Activated CD8-positive, alpha-beta memory T cell treated with anti-CD3 and anti-CD28 coated beads, Interleukin-2, amount 50 U/mL, for 1 hour (primary cell): ENCODE results near the gene TRA2A.

Experiments
- DNase-seq: peaks from one replicate; pipeline ENCODE4 v3.0.0-alpha.2; 2020; ENCODE audit errors: extremely low read depth

The TRA2A gene

GRCh38 chr7:23470330-23471105 is 61.3 kb downstream of the TRA2A start, which contains the start of gene IGF2BP3:
TSS of gene IGF2BP3 (minus strand) at chr7:23470491. CDS start at chr7:23470110, 381 bp downstream.
- no peak for DNase-seq

GRCh38 chr7:23469961-23470250 is 61.9 kb downstream of the TRA2A start:
- no peak for DNase-seq

- DNase-seq: no peak
These were observed 62.4 kb downstream of the TRA2A start for GRCh38 chr7:23469150-23469960.

GRCh38 chr7:23468526-23469149 is 63.1 kb downstream of the TRA2A start:
- no peak for DNase-seq

- no peak for DNase-seq
These were observed 63.8 kb downstream of the TRA2A start for GRCh38 chr7:23467806-23468525.

GRCh38 chr7:23467291-23467805 is 64.4 kb downstream of the TRA2A start:
- DNase-seq: no peak

- DNase-seq: no peak
These were observed 68.9 kb downstream of the TRA2A start for GRCh38 chr7:23462846-23463245.

GRCh38 chr7:23458044-23458443 is 73.7 kb downstream of the TRA2A start:
- no peak for DNase-seq

- no peak for DNase-seq
These were observed 75.7 kb downstream of the TRA2A start for GRCh38 chr7:23456093-23456492.

- no peak for DNase-seq
These were observed 76.8 kb downstream of the TRA2A start for GRCh38 chr7:23454881-23455526.
